NCI-H1092 treated with DMSO at 0.1 percent for 48 hours (cell line): ENCODE measurements around the gene ANGPTL7.

ENCODE experiments used
- DNase-seq: peaks from one replicate; lab custom pipeline; 2025; lab: John Stamatoyannopoulos, UW

ANGPTL7 gene

GRCh38 chr1:11204396-11205190 lies 15.4 kb downstream of the ANGPTL7 start:
- no peak for DNase-seq

GRCh38 chr1:11207898-11208611 lies 18.9 kb downstream of the ANGPTL7 start:
- DNase-seq: no peak

GRCh38 chr1:11211461-11211860 lies 22.3 kb downstream of the ANGPTL7 start:
- no peak for DNase-seq

GRCh38 chr1:11211925-11212587 lies 22.9 kb downstream of the ANGPTL7 start:
- DNase-seq: peak; percentile 20

GRCh38 chr1:11214698-11215380 lies 25.7 kb downstream of the ANGPTL7 start:
- no peak for DNase-seq

- no peak for DNase-seq
Observed at GRCh38 chr1:11215381-11216005, 26.3 kb downstream of the ANGPTL7 start.

GRCh38 chr1:11216074-11216473 lies 26.9 kb downstream of the ANGPTL7 start:
- no peak for DNase-seq

GRCh38 chr1:11227106-11228077 lies 38.2 kb downstream of the ANGPTL7 start:
- DNase-seq: no peak

- DNase-seq: no peak
Observed at GRCh38 chr1:11229203-11229602, 40.0 kb downstream of the ANGPTL7 start.

GRCh38 chr1:11233208-11233607 lies 44.1 kb downstream of the ANGPTL7 start:
- no peak for DNase-seq

GRCh38 chr1:11237356-11237755 lies 48.2 kb downstream of the ANGPTL7 start:
- DNase-seq: no peak

- no peak for DNase-seq
Observed at GRCh38 chr1:11238311-11238710, 49.2 kb downstream of the ANGPTL7 start.

- DNase-seq: no peak
Observed at GRCh38 chr1:11245248-11245647, 56.1 kb downstream of the ANGPTL7 start.
